OCI-LY3 (cell line): ENCODE results near the gene RPP25L.

ENCODE experiments used
- H2AFZ ChIP-seq: fragments of 200-600, 300-600 bp; shearing (Covaris generic); 2 replicates; pipeline ENCODE4 v1.6.0; 2014; ENCODE audit warnings: antibody characterized with exemption, low read depth, low read length
- H3K27ac ChIP-seq: fragments of 200-600, 300-600 bp; sonication (generic); 2 replicates; pipeline ENCODE4 v1.5.1; 2014; ENCODE audit warnings: mild to moderate bottlenecking, low read length, moderate library complexity, mixed read lengths
- H3K27me3 ChIP-seq: fragments of 200-600, 300-600 bp; sonication (generic); 2 replicates; pipeline ENCODE4 v1.6.1; 2014; ENCODE audit warnings: low read depth, low read length, mixed read lengths
- H3K36me3 ChIP-seq: fragments of 200-600, 300-600 bp; sonication (generic); replicated peaks from 2 replicates; pipeline ENCODE3; 2014; ENCODE audit warnings: low read depth, low read length, mixed read lengths
- H3K4me1 ChIP-seq: fragments of 300-600, 200-600 bp; sonication (generic); 2 replicates; pipeline ENCODE4 v1.6.1; 2014; ENCODE audit warnings: low read length, mixed read lengths
- H3K4me2 ChIP-seq: fragments of 200-600, 300-600 bp; sonication (generic); 2 replicates; pipeline ENCODE4 v1.6.1; 2014; ENCODE audit warnings: low read length, mixed read lengths
- H3K4me3 ChIP-seq: fragments of 300-600, 200-600 bp; sonication (generic); 2 replicates; pipeline ENCODE4 v1.5.1; 2014; ENCODE audit warnings: antibody characterized with exemption, mild to moderate bottlenecking, low read length, moderate library complexity
- H3K79me2 ChIP-seq: fragments of 300-600, 200-600 bp; shearing (Covaris generic); 2 replicates; pipeline ENCODE4 v1.6.1; 2014; ENCODE audit warnings: mild to moderate bottlenecking, low read length, mixed read lengths
- H3K9ac ChIP-seq: fragments of 300-600, 200-600 bp; shearing (Covaris generic); 2 replicates; pipeline ENCODE4 v1.6.0; 2014; ENCODE audit warnings: mild to moderate bottlenecking, low read length, moderate library complexity
- H3K9me3 ChIP-seq: fragments of 200-600, 300-600 bp; shearing (Covaris generic); 2 replicates; pipeline ENCODE4 v1.6.1; 2014; ENCODE audit warnings: low read length, mixed read lengths; ENCODE audit not compliant: insufficient read depth
- H4K20me1 ChIP-seq: fragments of 200-600, 300-600 bp; sonication (generic); 2 replicates; pipeline ENCODE4 v1.6.1; 2016; ENCODE audit warnings: low read length, mixed read lengths; ENCODE audit not compliant: insufficient read depth
- EZH2phosphoT487 ChIP-seq: fragments of 200-600 bp; shearing (Covaris generic); IDR thresholded peaks from 2 replicates; pipeline ENCODE4 v1.6.1; 2018; ENCODE audit warnings: antibody characterized with exemption, mixed run types, low read depth
- TF ChIP-seq, protein P1 (sequence below): fragments of 200-600, 300-600 bp; sonication (generic); IDR thresholded peaks from 2 replicates; pipeline ENCODE4 v1.5.1; 2014; ENCODE audit warnings: antibody characterized with exemption, low read length, low read depth

The RPP25L gene

GRCh38 chr9:34627716-34628655 is 16.1 kb upstream of the RPP25L start:
- H3K4me2 ChIP-seq, result peak overlapping the region; percentile 71
- H4K20me1 ChIP-seq, result no peaks in the 10 kb centered on the region
- H3K9me3 ChIP-seq, result no peaks in the 10 kb centered on the region
- TF ChIP-seq, protein P1, sequence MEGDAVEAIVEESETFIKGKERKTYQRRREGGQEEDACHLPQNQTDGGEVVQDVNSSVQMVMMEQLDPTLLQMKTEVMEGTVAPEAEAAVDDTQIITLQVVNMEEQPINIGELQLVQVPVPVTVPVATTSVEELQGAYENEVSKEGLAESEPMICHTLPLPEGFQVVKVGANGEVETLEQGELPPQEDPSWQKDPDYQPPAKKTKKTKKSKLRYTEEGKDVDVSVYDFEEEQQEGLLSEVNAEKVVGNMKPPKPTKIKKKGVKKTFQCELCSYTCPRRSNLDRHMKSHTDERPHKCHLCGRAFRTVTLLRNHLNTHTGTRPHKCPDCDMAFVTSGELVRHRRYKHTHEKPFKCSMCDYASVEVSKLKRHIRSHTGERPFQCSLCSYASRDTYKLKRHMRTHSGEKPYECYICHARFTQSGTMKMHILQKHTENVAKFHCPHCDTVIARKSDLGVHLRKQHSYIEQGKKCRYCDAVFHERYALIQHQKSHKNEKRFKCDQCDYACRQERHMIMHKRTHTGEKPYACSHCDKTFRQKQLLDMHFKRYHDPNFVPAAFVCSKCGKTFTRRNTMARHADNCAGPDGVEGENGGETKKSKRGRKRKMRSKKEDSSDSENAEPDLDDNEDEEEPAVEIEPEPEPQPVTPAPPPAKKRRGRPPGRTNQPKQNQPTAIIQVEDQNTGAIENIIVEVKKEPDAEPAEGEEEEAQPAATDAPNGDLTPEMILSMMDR, result no peak
- TF ChIP-seq EZH2phosphoT487, result peak; percentile 12; the same call in 1 of the 2 replicates
- H3K79me2 ChIP-seq, result no peaks in the 10 kb centered on the region
- H2AFZ ChIP-seq, result no peak overlapping the region
- H3K36me3 ChIP-seq, result no peaks in the 10 kb centered on the region
- no peak overlapping the region for H3K9ac ChIP-seq
- no peak overlapping the region for H3K27ac ChIP-seq
- H3K4me3 ChIP-seq, result peak overlapping the region; percentile 71
- H3K27me3 ChIP-seq, result peaks cover 42% of the 10 kb centered on the region
- H3K4me1 ChIP-seq, result peaks cover 7% of the 10 kb centered on the region; the same call in 1 of the 2 replicates

GRCh38 chr9:34625186-34625486 is 13.2 kb upstream of the RPP25L start:
- Histone ChIP-seq H3K27ac (no peak overlapping the region), H3K9me3 (no peaks in the 10 kb centered on the region), H3K4me1 (peaks cover 13% of the 10 kb centered on the region), H3K27me3 (peaks cover 42% of the 10 kb centered on the region), H3K36me3 (no peaks in the 10 kb centered on the region), H3K4me3 (no peak overlapping the region), H3K79me2 (no peaks in the 10 kb centered on the region), H3K4me2 (no peak overlapping the region), H2AFZ (no peak overlapping the region), H4K20me1 (no peaks in the 10 kb centered on the region), H3K9ac (no peak overlapping the region)
- TF ChIP-seq, protein P1, result no peak
- TF ChIP-seq EZH2phosphoT487, result no peak

GRCh38 chr9:34624475-34625185 is 12.7 kb upstream of the RPP25L start:
- Histone ChIP-seq H3K79me2 (no peaks in the 10 kb centered on the region), H3K27me3 (peaks cover 39% of the 10 kb centered on the region), H4K20me1 (no peaks in the 10 kb centered on the region), H3K27ac (no peak overlapping the region), H3K9me3 (no peaks in the 10 kb centered on the region), H3K9ac (no peak overlapping the region), H3K4me2 (no peak overlapping the region), H3K4me1 (peaks cover 16% of the 10 kb centered on the region), H2AFZ (no peak overlapping the region), H3K36me3 (no peaks in the 10 kb centered on the region), H3K4me3 (no peak overlapping the region)
- no peak for TF ChIP-seq EZH2phosphoT487

DNA sequence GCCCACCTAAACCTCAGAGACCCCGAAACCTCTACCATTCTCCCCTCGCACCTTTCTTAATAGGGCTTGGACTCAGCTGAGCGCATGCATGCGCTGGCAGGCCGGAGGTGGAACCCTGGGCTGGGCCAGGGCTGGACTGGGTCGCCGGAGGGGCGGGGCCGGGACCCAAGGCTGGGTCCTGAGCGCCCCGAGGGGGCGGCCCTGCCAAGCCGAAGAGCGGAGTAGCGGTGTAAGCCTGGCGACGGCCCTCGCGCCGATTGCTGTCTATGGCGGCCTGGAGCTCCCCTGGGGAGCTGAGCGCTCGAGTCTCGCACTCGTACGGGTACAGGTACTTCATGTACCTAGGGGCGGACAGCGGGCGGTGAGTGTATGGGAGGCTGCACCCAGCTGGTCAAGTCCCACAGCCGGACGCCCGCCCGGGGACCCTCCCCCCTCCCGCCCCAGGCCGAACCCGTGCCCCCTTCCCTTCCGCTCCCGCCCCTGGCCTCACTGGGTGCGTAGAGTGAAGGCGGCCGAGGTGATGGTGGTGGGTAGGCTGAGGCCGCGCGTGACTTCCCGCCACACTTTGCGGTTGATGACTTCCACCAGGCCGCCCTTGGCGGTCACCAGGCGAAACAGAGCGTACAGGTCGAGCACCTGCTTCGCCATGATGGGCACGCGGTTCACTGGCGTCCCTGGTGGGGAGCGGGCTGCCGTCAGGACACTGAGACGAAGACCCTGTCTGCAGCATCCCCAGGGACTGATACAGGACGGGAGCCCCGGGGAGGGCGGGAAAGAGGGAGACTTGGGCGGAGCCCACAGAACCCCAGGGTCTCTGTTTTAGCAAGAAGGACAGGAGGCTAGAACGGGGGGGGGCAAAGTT is 11.7 kb upstream of the RPP25L start:
- H3K4me3 ChIP-seq, result no peak overlapping the region
- no peak overlapping the region for H2AFZ ChIP-seq
- H3K27ac ChIP-seq, result no peak overlapping the region
- H3K9ac ChIP-seq, result no peak overlapping the region
- no peak overlapping the region for H3K4me2 ChIP-seq
- H3K27me3 ChIP-seq, result peaks cover 31% of the 10 kb centered on the region
- no peaks in the 10 kb centered on the region for H4K20me1 ChIP-seq
- H3K36me3 ChIP-seq, result no peaks in the 10 kb centered on the region
- H3K9me3 ChIP-seq, result no peaks in the 10 kb centered on the region
- H3K4me1 ChIP-seq, result peaks cover 17% of the 10 kb centered on the region
- TF ChIP-seq EZH2phosphoT487, result no peak
- TF ChIP-seq, protein P1, result no peak
- H3K79me2 ChIP-seq, result no peaks in the 10 kb centered on the region
